Measurements from ENCODE around the gene C7orf33. TPM values are rescaled to one million over a fixed set of nuclear protein-coding genes. Genes with fewer than 3 reads are reported as not detected.

C7orf33 gene
- polyA plus RNA-seq, 2 of the 4 experiments (the other 2 are of a cell fraction): not detected

Other genes with a start within 250 kb of the C7orf33 start
- 59.3 and 70.6 TPM in 2 replicates for gene CUL1, start 108.1 kb downstream of the C7orf33 start, polyA plus RNA-seq (2011; rRNA removed)
- gene CUL1, start 108.1 kb downstream of the C7orf33 start, polyA plus RNA-seq (2017; fragmentation: RNase III; extraction: RNeasy Plus Mini Kit Qiagen cat#74134 plus additional on column Dnase treatment): 55.1 to 57.9 TPM (median 56.8 TPM) in 3 replicates

Data from A549 (cell line).